Hepatocyte (in vitro differentiated cells): Measurements from ENCODE around the gene PHETA1. TPM values are rescaled to one million over a fixed set of nuclear protein-coding genes. Genes with fewer than 3 reads are reported as not detected.

ENCODE experiments used
- DNase-seq: peaks from one replicate; pipeline ENCODE4 v3.0.0-alpha.2; 2016; ENCODE audit warnings: low spot score
- H2AFZ ChIP-seq: fragments of 200-600 bp; sonication (generic); 2 replicates; pipeline ENCODE4 v1.6.0; 2016; ENCODE audit warnings: antibody characterized with exemption, mild to moderate bottlenecking
- H3K27ac ChIP-seq: fragments of 200-600 bp; sonication (generic); 2 replicates; pipeline ENCODE4 v1.5.1; 2016; ENCODE audit warnings: mild to moderate bottlenecking
- H3K27me3 ChIP-seq: fragments of 200-600 bp; sonication (generic); 2 replicates; pipeline ENCODE4 v1.6.1; 2016
- H3K36me3 ChIP-seq: fragments of 200-600 bp; sonication (generic); replicated peaks from 2 replicates; pipeline ENCODE4 v1.5.1; 2016; ENCODE audit warnings: low read depth; ENCODE audit not compliant: insufficient read depth
- H3K4me1 ChIP-seq: fragments of 200-600 bp; sonication (generic); 2 replicates; pipeline ENCODE4 v1.5.1; 2016; ENCODE audit warnings: mild to moderate bottlenecking, moderate library complexity; ENCODE audit not compliant: insufficient read depth
- H3K4me2 ChIP-seq: fragments of 200-600 bp; sonication (generic); 2 replicates; pipeline ENCODE4 v1.6.0; 2016
- H3K4me3 ChIP-seq: fragments of 200-600 bp; sonication (generic); 2 replicates; pipeline ENCODE4 v1.5.1; 2016; ENCODE audit warnings: mild to moderate bottlenecking
- H3K79me2 ChIP-seq: fragments of 200-600 bp; sonication (generic); 2 replicates; pipeline ENCODE4 v1.6.0; 2017; ENCODE audit warnings: mild to moderate bottlenecking
- H3K9me2 ChIP-seq: fragments of 200-600 bp; sonication (generic); replicated peaks from 2 replicates; pipeline ENCODE4 v1.6.0; 2017; ENCODE audit warnings: mild to moderate bottlenecking; ENCODE audit not compliant: insufficient read depth
- H3K9me3 ChIP-seq: fragments of 200-600 bp; sonication (generic); 2 replicates; pipeline ENCODE4 v1.5.1; 2016; ENCODE audit warnings: low read depth, mild to moderate bottlenecking
- H4K20me1 ChIP-seq: fragments of 200-600 bp; sonication (generic); 2 replicates; pipeline ENCODE4 v1.6.0; 2016; ENCODE audit warnings: mild to moderate bottlenecking; ENCODE audit not compliant: insufficient read depth, poor library complexity, severe bottlenecking
- EZH2 ChIP-seq: fragments of 200-600 bp; sonication (generic); IDR thresholded peaks from 2 replicates; pipeline ENCODE4 v1.6.1; 2016; ENCODE audit warnings: antibody characterized with exemption, mild to moderate bottlenecking, borderline replicate concordance
- EZH2phosphoT487 ChIP-seq: fragments of 200-600 bp; sonication (generic); IDR thresholded peaks from one replicate; pipeline ENCODE4 v1.6.1; 2018; ENCODE audit warnings: antibody characterized with exemption, mild to moderate bottlenecking, low read depth, moderate library complexity; ENCODE audit not compliant: unreplicated experiment, severe bottlenecking
- WGBS: methylation state at CpG from one replicate; pipeline ENCODE4 v1.1.6; 2016; ENCODE audit warnings: low lambda C conversion rate; ENCODE audit errors: missing lambda C conversion rate; 5-methylcytosine and 5-hydroxymethylcytosine counted together
- polyA plus RNA-seq: library from polyadenylated mRNA; unstranded; fragments of >200 nt; fragmentation: Nextera tagmentation; extraction: Ambion mirVana; gene quantifications from 2 replicates; pipeline ENCODE4 v1.2.1, GENCODE V29; 2016
- small RNA-seq: library from RNA; depleted of rRNA; stranded (forward); fragments of <200 nt; gene quantifications from one replicate; pipeline ENCODE3, GENCODE V24; 2014
- total RNA-seq: library from RNA; depleted of rRNA; stranded (reverse); fragments of >200 nt; gene quantifications from 2 replicates; pipeline ENCODE4 v1.2.3, GENCODE V29; 2014
- TF ChIP-seq, protein P1 (sequence below): fragments of 200-600 bp; sonication (generic); IDR thresholded peaks from 2 replicates; pipeline ENCODE4 v1.5.1; 2016; ENCODE audit warnings: antibody characterized with exemption, mild to moderate bottlenecking; ENCODE audit not compliant: poor library complexity

Gene PHETA1
- total and polyA plus RNA-seq, 2 experiments from 2014 or later = 24.6 to 30.9 TPM

DNA sequence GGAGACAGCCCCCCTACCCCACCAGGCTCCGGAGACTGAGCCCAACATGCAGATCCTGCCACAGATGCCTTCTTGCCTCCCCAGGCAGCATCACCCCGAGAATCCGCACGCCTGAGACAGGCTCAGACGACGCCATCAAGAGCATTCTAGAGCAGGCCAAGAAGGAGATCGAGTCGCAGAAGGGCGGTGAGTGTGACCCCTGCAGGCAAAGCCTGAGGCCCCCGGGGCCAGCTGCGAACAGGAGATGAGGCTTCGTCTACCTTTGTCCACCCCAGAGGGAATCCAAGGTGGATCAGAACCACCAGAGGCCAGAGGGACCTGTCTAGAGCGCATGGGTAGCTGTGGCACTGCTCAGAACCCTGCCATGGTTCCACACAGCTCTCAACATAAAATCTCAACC lies 56.9 kb downstream of the PHETA1 start:
- H3K9me2 ChIP-seq = no peaks in the 10 kb centered on the region

GRCh38 chr12:111311011-111311410 lies 57.9 kb downstream of the PHETA1 start:
- Histone ChIP-seq H3K9me3 (no peaks in the 10 kb centered on the region), H4K20me1 (no peaks in the 10 kb centered on the region), H3K4me3 (no peak overlapping the region), H2AFZ (no peak overlapping the region), H3K36me3 (no peaks in the 10 kb centered on the region), H3K4me2 (no peak overlapping the region), H3K79me2 (no peaks in the 10 kb centered on the region), H3K9me2 (no peaks in the 10 kb centered on the region), H3K27me3 (no peaks in the 10 kb centered on the region), H3K27ac (no peak overlapping the region), H3K4me1 (no peaks in the 10 kb centered on the region)
- TF ChIP-seq EZH2 (no peak), EZH2phosphoT487 (no peak)
- TF ChIP-seq, protein P1, sequence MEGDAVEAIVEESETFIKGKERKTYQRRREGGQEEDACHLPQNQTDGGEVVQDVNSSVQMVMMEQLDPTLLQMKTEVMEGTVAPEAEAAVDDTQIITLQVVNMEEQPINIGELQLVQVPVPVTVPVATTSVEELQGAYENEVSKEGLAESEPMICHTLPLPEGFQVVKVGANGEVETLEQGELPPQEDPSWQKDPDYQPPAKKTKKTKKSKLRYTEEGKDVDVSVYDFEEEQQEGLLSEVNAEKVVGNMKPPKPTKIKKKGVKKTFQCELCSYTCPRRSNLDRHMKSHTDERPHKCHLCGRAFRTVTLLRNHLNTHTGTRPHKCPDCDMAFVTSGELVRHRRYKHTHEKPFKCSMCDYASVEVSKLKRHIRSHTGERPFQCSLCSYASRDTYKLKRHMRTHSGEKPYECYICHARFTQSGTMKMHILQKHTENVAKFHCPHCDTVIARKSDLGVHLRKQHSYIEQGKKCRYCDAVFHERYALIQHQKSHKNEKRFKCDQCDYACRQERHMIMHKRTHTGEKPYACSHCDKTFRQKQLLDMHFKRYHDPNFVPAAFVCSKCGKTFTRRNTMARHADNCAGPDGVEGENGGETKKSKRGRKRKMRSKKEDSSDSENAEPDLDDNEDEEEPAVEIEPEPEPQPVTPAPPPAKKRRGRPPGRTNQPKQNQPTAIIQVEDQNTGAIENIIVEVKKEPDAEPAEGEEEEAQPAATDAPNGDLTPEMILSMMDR = no peak
- WGBS = 90% methylated on average over 4 of the region's 4 CpGs
- no peak for DNase-seq

More for the DNA sequence above, 56.9 kb downstream of the PHETA1 start:
- no peaks in the 10 kb centered on the region for H3K4me1 ChIP-seq
- no peak overlapping the region for H2AFZ ChIP-seq
- 96% methylated on average over 13 of the region's 13 CpGs for WGBS
- H3K4me2 ChIP-seq = no peak overlapping the region
- H3K79me2 ChIP-seq = no peaks in the 10 kb centered on the region
- DNase-seq = no peak
- TF ChIP-seq EZH2 = no peak
- no peak for TF ChIP-seq EZH2phosphoT487
- TF ChIP-seq, protein P1 = no peak
- H4K20me1 ChIP-seq = no peaks in the 10 kb centered on the region
- no peaks in the 10 kb centered on the region for H3K27me3 ChIP-seq
- H3K36me3 ChIP-seq = no peaks in the 10 kb centered on the region
- H3K4me3 ChIP-seq = no peak overlapping the region
- no peak overlapping the region for H3K27ac ChIP-seq
- H3K9me3 ChIP-seq = no peaks in the 10 kb centered on the region

Small RNAs within 50 kb of the gene (small RNA-seq; reads per million reads assigned to genes)
- gene RNA5SP373 = not detected

Other genes starting within 250 kb of the PHETA1 start
- 5.5 and 9.0 TPM in 2 replicates for gene SH2B3, start 36.8 kb upstream of the PHETA1 start, total RNA-seq
- 4.7 and 5.3 TPM in 2 replicates for gene SH2B3, start 36.8 kb upstream of the PHETA1 start, polyA plus RNA-seq
- gene ATXN2, start 230.2 kb upstream of the PHETA1 start, total RNA-seq = 30.4 and 36.9 TPM in 2 replicates
- 47.9 and 57.8 TPM in 2 replicates for gene ATXN2, start 230.2 kb upstream of the PHETA1 start, polyA plus RNA-seq